ENCODE results near the gene CDH15.

GRCh38 chr16:89129378-89129777 lies 42.2 kb upstream of the CDH15 start:
- TF ChIP-seq CTCF (IDR thresholded peaks at IDR 0.05) (no peak), POLR2A (IDR thresholded peaks at IDR 0.05) (no peak)

Data from Peyer's patch (tissue), 4 donors.